Mesendoderm (in vitro differentiated cells): Measurements from ENCODE around the gene SLC25A10.

Experiments
- DNase-seq: peaks from one replicate; pipeline ENCODE4 v3.0.0; 2013
- H2AK5ac ChIP-seq: 2 replicates; pipeline ENCODE4 v1.6.1; 2013; ENCODE audit warnings: low read length, inconsistent platforms
- H2BK120ac ChIP-seq: 2 replicates; pipeline ENCODE4 v1.6.1; 2013; ENCODE audit warnings: low read depth, mild to moderate bottlenecking, low read length, moderate library complexity, mixed read lengths
- H2BK15ac ChIP-seq: replicated peaks from 2 replicates; pipeline ENCODE4 v1.6.1; 2013; ENCODE audit warnings: low read depth, mild to moderate bottlenecking, moderate library complexity
- H2BK5ac ChIP-seq: 2 replicates; pipeline ENCODE4 v1.6.1; 2013; ENCODE audit warnings: low read length, inconsistent platforms
- H3K18ac ChIP-seq: 2 replicates; pipeline ENCODE4 v1.6.1; 2013; ENCODE audit warnings: mild to moderate bottlenecking, low read length, mixed read lengths
- H3K23ac ChIP-seq: one replicate; pipeline ENCODE4 v1.6.1; 2013; ENCODE audit warnings: low read length
- H3K27ac ChIP-seq: 2 replicates; pipeline ENCODE4 v1.5.1; 2013; ENCODE audit warnings: low read depth, mild to moderate bottlenecking, inconsistent platforms, low read length, moderate library complexity
- H3K27me3 ChIP-seq: 2 replicates; pipeline ENCODE4 v1.6.1; 2013; ENCODE audit warnings: low read length, control low read depth, mild to moderate bottlenecking, inconsistent platforms; ENCODE audit not compliant: insufficient read depth, poor library complexity
- H3K36me3 ChIP-seq: 2 replicates; pipeline ENCODE4 v1.6.1; 2013; ENCODE audit warnings: low read length, inconsistent platforms; ENCODE audit not compliant: control insufficient read depth, insufficient read depth
- H3K4ac ChIP-seq: one replicate; pipeline ENCODE4 v1.6.1; 2013; ENCODE audit warnings: low read depth, mild to moderate bottlenecking, low read length, moderate library complexity
- H3K4me1 ChIP-seq: 2 replicates; pipeline ENCODE4 v1.6.1; 2013; ENCODE audit warnings: low read depth, low read length, inconsistent platforms; ENCODE audit not compliant: control insufficient read depth
- H3K4me2 ChIP-seq: 2 replicates; pipeline ENCODE4 v1.6.1; 2013; ENCODE audit warnings: low read length
- H3K4me3 ChIP-seq: 2 replicates; pipeline ENCODE4 v1.5.1; 2013; ENCODE audit warnings: mild to moderate bottlenecking, low read length
- H3K56ac ChIP-seq: one replicate; pipeline ENCODE4 v1.6.1; 2013; ENCODE audit warnings: low read length
- H3K79me1 ChIP-seq: 2 replicates; pipeline ENCODE4 v1.6.1; 2013; ENCODE audit warnings: low read length, inconsistent platforms
- H3K79me2 ChIP-seq: 2 replicates; pipeline ENCODE4 v1.6.1; 2013; ENCODE audit warnings: mild to moderate bottlenecking, low read length; ENCODE audit not compliant: control insufficient read depth, insufficient read depth
- H3K9ac ChIP-seq: 2 replicates; pipeline ENCODE4 v1.6.1; 2013; ENCODE audit warnings: low read length, inconsistent platforms
- H4K5ac ChIP-seq: one replicate; pipeline ENCODE4 v1.6.1; 2013; ENCODE audit warnings: low read length
- H4K8ac ChIP-seq: one replicate; pipeline ENCODE4 v1.6.1; 2013; ENCODE audit warnings: low read depth, mild to moderate bottlenecking, control low read depth, low read length, moderate library complexity
- WGBS: extraction: QIAGEN DNeasy Blood & Tissue Kit; methylation state at CpG from one replicate; pipeline ENCODE4 v1.1.7; 2013; ENCODE audit warnings: low lambda C conversion rate, missing lambda C conversion rate; ENCODE audit not compliant: insufficient coverage; ENCODE audit errors: extremely low coverage; 5-methylcytosine and 5-hydroxymethylcytosine counted together

The SLC25A10 gene

DNA sequence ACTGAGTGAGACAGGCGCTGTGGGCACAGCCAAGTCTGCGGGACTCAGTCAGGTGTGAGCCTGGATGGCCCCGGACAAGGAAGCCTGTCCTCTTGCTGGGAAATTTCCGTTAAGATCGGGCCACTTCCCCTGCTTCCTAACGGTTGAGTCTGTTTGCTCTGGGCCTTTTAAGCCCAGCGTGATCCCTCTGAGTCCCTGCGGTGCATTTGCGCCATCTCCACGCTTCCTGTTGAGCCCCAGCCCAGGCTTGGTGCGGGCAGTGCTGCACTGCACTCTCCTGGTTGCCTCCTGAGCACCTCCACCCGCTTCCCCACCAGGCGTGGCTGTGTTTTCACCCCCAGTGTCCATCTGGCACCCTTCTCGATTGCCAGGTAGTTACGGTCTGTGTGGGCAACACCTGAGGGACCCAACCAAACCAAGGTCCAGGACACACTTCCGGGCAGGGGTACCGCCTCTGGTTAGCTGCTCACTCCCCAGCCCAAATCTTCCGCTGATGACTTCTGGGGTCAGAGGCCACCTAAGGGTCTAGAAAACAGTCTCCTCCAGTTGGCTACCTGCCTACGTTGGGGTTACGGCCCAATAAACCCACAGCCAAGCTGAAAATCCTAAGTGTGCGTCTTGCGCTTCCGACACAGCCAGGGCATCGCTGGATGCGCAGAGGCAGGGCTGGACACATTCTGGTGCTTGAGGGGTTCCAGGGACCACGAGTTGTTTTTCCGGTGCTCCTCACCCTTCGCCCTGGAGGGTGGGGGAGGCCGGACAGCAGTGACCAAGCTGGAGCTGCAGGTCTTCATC lies 1.4 kb upstream of the SLC25A10 start:
- peak; percentile 51 for DNase-seq

DNA sequence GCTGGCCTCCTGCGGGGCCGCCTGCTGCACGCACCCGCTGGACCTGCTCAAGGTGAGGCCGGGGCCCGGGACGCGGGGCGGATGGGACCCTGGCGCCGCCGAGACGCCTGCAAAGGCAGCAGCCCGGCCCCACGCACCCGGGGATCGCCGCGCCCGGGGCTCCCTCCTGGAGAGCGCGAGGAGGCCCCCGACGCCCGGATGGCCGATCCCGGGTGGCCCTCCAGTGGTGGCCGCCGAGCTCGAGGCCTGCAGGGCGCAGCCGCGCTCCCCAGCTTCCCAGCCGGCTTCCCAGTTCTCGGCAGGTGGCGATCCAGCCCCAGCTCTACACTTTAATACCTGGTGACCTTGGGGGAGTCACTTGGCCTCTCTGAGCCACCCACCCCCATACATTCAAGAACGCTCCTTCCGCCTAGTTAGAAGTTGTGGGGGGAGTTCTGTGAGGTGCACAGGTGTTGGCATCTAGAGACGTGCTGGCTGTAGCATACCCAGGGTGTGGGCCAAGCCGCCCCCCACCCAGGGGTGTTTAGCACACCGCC lies 452 bp downstream of the SLC25A10 start:
- H3K18ac ChIP-seq: no peak overlapping the region
- H4K8ac ChIP-seq: no peak overlapping the region
- peak overlapping the region; percentile 7 for H3K23ac ChIP-seq
- peaks cover 3% of the 10 kb centered on the region for H3K79me1 ChIP-seq
- DNase-seq: peak; percentile 48
- peak overlapping the region; percentile 72 for H3K4me3 ChIP-seq
- H3K4me2 ChIP-seq: peak overlapping the region; percentile 86
- H3K4me1 ChIP-seq: peaks cover 6% of the 10 kb centered on the region
- H2BK15ac ChIP-seq: no peak overlapping the region
- no peak overlapping the region for H2BK5ac ChIP-seq
- peak overlapping the region; percentile 87 for H3K56ac ChIP-seq
- H3K79me2 ChIP-seq: no peaks in the 10 kb centered on the region
- WGBS: no CpG with 5 or more reads among the region's 41 CpGs
- peak overlapping the region; percentile 71 for H3K4ac ChIP-seq
- H4K5ac ChIP-seq: no peak overlapping the region
- H3K27me3 ChIP-seq: no peaks in the 10 kb centered on the region
- H3K9ac ChIP-seq: peak overlapping the region; percentile 85
- H2BK120ac ChIP-seq: no peak overlapping the region
- H3K36me3 ChIP-seq: no peaks in the 10 kb centered on the region
- H3K27ac ChIP-seq: no peak overlapping the region
- H2AK5ac ChIP-seq: no peak overlapping the region

More for the DNA sequence above, 1.4 kb upstream of the SLC25A10 start:
- no peak overlapping the region for H2BK120ac ChIP-seq
- H3K79me1 ChIP-seq: peaks cover 3% of the 10 kb centered on the region
- H3K9ac ChIP-seq: peak overlapping the region; percentile 47
- peak overlapping the region; percentile 2 for H3K4me2 ChIP-seq
- WGBS: no CpG with 5 or more reads among the region's 29 CpGs
- no peak overlapping the region for H3K27ac ChIP-seq
- H3K4me3 ChIP-seq: no peak overlapping the region
- H3K4me1 ChIP-seq: peaks cover 6% of the 10 kb centered on the region
- H4K8ac ChIP-seq: no peak overlapping the region
- H3K79me2 ChIP-seq: no peaks in the 10 kb centered on the region
- no peak overlapping the region for H3K18ac ChIP-seq
- H4K5ac ChIP-seq: no peak overlapping the region
- H3K4ac ChIP-seq: no peak overlapping the region
- H3K36me3 ChIP-seq: no peaks in the 10 kb centered on the region
- H3K56ac ChIP-seq: peak overlapping the region; percentile 75
- no peak overlapping the region for H2AK5ac ChIP-seq
- H3K23ac ChIP-seq: peak overlapping the region; percentile 80
- H3K27me3 ChIP-seq: no peaks in the 10 kb centered on the region
- no peak overlapping the region for H2BK5ac ChIP-seq
- no peak overlapping the region for H2BK15ac ChIP-seq

- Histone ChIP-seq H3K4ac (no peak overlapping the region), H3K9ac (peak overlapping the region; percentile 85), H3K4me2 (peak overlapping the region; percentile 86), H3K23ac (no peak overlapping the region), H3K27ac (no peak overlapping the region), H2BK15ac (no peak overlapping the region), H3K4me3 (peak overlapping the region; percentile 72), H3K4me1 (peaks cover 6% of the 10 kb centered on the region), H4K8ac (no peak overlapping the region), H2BK5ac (no peak overlapping the region), H2AK5ac (no peak overlapping the region), H3K18ac (no peak overlapping the region), H2BK120ac (no peak overlapping the region), H3K79me2 (no peaks in the 10 kb centered on the region), H4K5ac (no peak overlapping the region), H3K56ac (peak overlapping the region; percentile 87), H3K36me3 (no peaks in the 10 kb centered on the region), H3K79me1 (peaks cover 3% of the 10 kb centered on the region), H3K27me3 (no peaks in the 10 kb centered on the region)
- no peak for DNase-seq
- WGBS: no CpG with 5 or more reads among the region's 18 CpGs
These were observed 996 bp downstream of the SLC25A10 start for GRCh38 chr17:81713004-81713555.

DNA sequence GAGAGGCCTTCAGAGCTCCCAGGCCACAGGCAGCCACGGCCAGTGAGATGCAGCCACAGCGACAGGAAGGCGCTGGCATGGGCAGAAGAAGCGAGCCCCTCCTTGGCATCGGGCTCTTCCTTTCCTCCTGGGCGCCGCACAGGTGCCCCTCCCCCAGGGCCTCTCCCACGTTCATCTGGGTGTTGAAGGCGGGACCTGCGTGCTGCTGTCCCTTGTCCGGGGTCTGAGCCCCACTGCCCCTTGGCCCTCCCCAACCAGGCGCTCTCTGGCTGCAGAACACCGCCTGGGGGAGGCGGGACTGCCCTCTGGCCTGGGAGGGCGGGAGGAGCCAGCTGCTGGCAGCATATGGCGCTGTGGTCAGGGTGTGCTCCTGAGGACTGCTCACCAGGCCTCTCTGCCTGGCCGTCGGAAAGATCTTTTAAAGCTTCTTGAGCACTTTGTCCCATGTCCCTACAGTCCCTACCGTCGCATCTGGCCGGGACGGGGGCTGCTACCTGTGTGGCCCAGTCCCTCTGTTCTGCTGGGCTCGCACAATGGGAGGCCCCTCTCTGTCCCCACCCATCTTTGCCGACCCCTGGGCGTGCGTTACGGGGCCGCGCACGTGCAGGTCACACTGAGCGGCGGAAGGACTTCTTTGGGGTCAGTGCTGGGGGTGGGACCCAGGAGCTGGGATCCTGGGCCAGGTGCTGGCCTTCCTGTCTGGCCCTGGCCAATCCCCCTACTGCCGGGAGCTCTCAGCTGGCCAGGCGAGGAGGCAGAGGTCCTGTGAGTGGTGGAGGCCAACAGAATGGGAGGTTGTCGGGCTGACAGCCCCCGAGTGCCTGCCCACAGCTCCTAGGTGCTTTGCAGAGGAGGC lies 1.7 kb downstream of the SLC25A10 start:
- no peak overlapping the region for H3K18ac ChIP-seq
- peak overlapping the region; percentile 49 for H3K56ac ChIP-seq
- no peak for DNase-seq
- H3K79me1 ChIP-seq: peaks cover 3% of the 10 kb centered on the region
- no peak overlapping the region for H4K5ac ChIP-seq
- H3K23ac ChIP-seq: peak overlapping the region; percentile 66
- H2BK15ac ChIP-seq: no peak overlapping the region
- H3K36me3 ChIP-seq: no peaks in the 10 kb centered on the region
- H3K79me2 ChIP-seq: no peaks in the 10 kb centered on the region
- no peaks in the 10 kb centered on the region for H3K27me3 ChIP-seq
- no peak overlapping the region for H2AK5ac ChIP-seq
- no peak overlapping the region for H3K27ac ChIP-seq
- H3K4me3 ChIP-seq: no peak overlapping the region
- WGBS: no CpG with 5 or more reads among the region's 36 CpGs
- H2BK120ac ChIP-seq: no peak overlapping the region
- no peak overlapping the region for H3K4ac ChIP-seq
- peaks cover 6% of the 10 kb centered on the region for H3K4me1 ChIP-seq
- no peak overlapping the region for H2BK5ac ChIP-seq
- no peak overlapping the region for H3K4me2 ChIP-seq
- no peak overlapping the region for H4K8ac ChIP-seq
- H3K9ac ChIP-seq: peak overlapping the region; percentile 85

- H3K79me2 ChIP-seq: no peaks in the 10 kb centered on the region
- H2BK5ac ChIP-seq: no peak overlapping the region
- no peak overlapping the region for H3K18ac ChIP-seq
- no peak overlapping the region for H2BK15ac ChIP-seq
- no peak overlapping the region for H2AK5ac ChIP-seq
- no peak overlapping the region for H3K9ac ChIP-seq
- peaks cover 6% of the 10 kb centered on the region for H3K4me1 ChIP-seq
- no peak overlapping the region for H4K5ac ChIP-seq
- no peak overlapping the region for H3K4me3 ChIP-seq
- no CpG with 5 or more reads among the region's 39 CpGs for WGBS
- H2BK120ac ChIP-seq: no peak overlapping the region
- peaks cover 3% of the 10 kb centered on the region for H3K79me1 ChIP-seq
- no peak overlapping the region for H4K8ac ChIP-seq
- no peak overlapping the region for H3K56ac ChIP-seq
- no peak overlapping the region for H3K4ac ChIP-seq
- no peak overlapping the region for H3K27ac ChIP-seq
- H3K23ac ChIP-seq: no peak overlapping the region
- no peaks in the 10 kb centered on the region for H3K27me3 ChIP-seq
- DNase-seq: no peak
- no peaks in the 10 kb centered on the region for H3K36me3 ChIP-seq
- no peak overlapping the region for H3K4me2 ChIP-seq
These were observed 2.5 kb downstream of the SLC25A10 start for GRCh38 chr17:81714412-81715106.
